Dermis lymphatic vessel endothelial cell (primary cell): ENCODE results near the gene MPHOSPH8. TPM values are rescaled to one million over a fixed set of nuclear protein-coding genes. Genes with fewer than 3 reads are reported as not detected.

Experiments used
- total RNA-seq: library from RNA; depleted of rRNA; stranded (reverse); fragments of >200 nt; gene quantifications from 2 replicates; pipeline ENCODE4 v1.2.1, GENCODE V29; 2014

Gene MPHOSPH8
- 10.3 and 15.6 TPM in 2 replicates for total RNA-seq

GRCh38 chr13:19633479-19634255 lies at the start of gene MPHOSPH8:
TSS of gene MPHOSPH8 (plus strand) at chr13:19633659. CDS start at chr13:19633749, 90 bp downstream.

Other genes with a start within 250 kb of the MPHOSPH8 start
- gene TPTE2, start 72.1 kb upstream of the MPHOSPH8 start, total RNA-seq: not detected in 2 replicates
- gene PSPC1, start 149.3 kb downstream of the MPHOSPH8 start, total RNA-seq: 53.5 and 68.8 TPM in 2 replicates
- 12.4 and 15.1 TPM in 2 replicates for gene ZMYM5, start 230.0 kb downstream of the MPHOSPH8 start, total RNA-seq